ENCODE results near the gene CISH.

CISH gene

DNA sequence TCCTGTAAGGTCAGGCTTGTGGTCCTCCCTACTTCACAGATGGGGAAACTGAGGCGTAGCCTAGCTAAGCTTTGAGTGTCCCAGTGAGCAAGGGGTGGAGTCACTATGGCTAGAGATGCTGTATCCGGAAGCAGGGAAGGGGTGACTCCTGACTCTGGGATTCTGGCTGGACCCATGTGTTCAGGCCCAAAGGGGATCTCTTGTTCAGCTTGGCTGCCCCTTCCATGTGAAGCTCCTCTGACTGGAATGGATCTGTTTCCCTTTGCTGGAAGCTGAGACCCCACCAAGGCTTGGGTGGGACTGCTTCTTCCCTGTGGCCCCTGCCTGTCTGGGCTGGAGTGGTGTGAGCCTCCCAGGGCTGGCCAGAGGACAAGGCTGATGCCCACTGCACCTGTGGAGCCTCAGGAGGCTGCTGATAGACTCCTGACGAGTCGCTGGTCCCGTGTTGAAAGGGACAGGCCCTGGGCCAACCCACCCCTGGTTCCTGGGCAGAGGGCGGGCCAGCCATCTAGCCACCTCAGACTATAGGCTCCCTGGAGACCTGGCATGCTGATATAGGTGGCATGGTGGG is 6.4 kb upstream of the CISH start:
- TF ChIP-seq, protein P1, sequence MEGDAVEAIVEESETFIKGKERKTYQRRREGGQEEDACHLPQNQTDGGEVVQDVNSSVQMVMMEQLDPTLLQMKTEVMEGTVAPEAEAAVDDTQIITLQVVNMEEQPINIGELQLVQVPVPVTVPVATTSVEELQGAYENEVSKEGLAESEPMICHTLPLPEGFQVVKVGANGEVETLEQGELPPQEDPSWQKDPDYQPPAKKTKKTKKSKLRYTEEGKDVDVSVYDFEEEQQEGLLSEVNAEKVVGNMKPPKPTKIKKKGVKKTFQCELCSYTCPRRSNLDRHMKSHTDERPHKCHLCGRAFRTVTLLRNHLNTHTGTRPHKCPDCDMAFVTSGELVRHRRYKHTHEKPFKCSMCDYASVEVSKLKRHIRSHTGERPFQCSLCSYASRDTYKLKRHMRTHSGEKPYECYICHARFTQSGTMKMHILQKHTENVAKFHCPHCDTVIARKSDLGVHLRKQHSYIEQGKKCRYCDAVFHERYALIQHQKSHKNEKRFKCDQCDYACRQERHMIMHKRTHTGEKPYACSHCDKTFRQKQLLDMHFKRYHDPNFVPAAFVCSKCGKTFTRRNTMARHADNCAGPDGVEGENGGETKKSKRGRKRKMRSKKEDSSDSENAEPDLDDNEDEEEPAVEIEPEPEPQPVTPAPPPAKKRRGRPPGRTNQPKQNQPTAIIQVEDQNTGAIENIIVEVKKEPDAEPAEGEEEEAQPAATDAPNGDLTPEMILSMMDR (conservative IDR thresholded peaks at IDR 0.05) = no peak
- peak overlapping the region; percentile 96 for H3K27ac ChIP-seq

DNA sequence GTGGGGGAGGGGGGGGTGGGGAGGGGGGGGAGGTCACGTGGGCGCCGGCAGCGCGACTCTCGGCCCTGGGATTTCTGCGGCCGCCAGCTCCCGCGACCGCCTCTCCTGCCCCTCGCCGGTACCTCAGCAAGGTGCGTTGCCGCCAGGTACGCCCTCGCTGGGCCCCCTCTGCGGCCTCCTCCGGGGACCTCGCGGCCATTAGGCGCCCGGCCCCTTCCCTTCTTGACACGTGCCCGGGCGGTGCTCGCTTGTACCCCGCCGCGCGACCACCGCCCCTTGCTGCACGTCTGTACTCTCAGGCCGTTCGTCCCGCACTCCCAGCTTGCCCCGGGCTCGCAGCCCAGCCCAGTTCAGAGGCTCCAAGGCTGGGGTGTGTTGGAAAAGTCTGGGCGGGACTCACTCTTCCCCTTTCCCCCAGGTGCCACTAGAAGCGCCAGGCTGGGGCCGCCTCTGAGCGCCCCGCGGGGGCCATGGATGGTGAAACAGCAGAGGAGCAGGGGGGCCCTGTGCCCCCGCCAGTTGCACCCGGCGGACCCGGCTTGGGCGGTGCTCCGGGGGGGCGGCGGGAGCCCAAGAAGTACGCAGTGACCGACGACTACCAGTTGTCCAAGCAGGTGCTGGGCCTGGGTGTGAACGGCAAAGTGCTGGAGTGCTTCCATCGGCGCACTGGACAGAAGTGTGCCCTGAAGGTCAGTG is 5.7 kb upstream of the CISH start, which contains the start of gene MAPKAPK3:
MAPKAPK3 (plus strand) TSS at position 56 of the 696 bp plus-strand sequence; CDS start at position 471, 415 bp downstream.
- TF ChIP-seq, protein P1 (conservative IDR thresholded peaks at IDR 0.05) = no peak
- peak within 1 kb of the TSS; percentile 96 for H3K27ac ChIP-seq

DNA sequence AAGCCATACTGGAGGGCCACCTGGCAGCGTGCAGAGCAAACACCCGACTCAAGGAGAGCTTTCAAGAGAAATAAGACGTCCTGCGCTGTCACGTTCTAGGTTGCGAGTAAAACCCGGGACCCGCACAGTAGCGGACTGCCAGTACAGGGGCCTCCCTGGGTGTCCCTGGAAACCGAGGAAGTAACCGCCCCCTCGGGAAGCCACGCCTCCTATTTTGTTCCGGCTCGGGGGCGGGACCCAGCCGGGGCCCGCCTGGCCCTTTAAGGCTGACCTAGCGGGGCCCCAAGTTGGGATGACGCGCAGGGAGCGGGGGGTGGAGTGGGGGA is 5.2 kb upstream of the CISH start:
- TF ChIP-seq, protein P1 (conservative IDR thresholded peaks at IDR 0.05) = no peak
- peak overlapping the region; percentile 96 for H3K27ac ChIP-seq

DNA sequence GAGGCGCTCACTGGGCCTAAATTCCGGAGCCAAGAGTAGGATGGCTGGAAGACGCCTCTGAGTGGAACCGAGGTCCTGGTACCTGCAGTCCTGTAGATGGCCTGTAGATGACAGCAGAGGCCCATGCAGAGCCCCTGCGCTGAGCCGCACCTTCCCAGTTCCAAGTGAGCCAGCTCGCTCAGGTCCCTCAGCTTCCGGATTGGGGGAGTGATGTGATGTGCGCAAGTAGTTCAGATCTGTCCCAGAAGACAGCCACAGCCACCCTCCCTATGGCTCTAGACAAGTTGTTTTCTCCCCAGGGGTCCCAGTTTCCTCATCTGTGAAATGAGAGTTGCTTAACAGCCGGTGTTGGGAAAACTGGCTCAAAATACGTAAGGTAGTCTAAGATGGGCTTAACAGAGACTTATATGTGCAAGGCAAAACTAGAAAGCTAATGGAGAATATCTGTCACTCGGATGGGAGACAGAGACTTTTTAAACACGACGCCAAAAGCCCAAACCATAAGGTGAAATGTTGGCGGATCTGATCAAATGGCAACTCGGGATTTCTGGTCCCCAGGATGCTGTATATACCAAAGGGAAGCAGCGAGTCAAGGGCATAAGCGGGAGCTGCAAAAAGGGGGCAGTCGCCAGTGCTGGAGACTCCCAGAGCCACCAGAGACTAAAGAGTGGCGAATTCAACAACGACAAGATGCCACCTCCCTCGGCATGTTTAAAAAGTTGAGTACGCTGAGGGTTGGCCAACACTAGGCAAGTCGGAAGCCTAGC is 4.6 kb upstream of the CISH start:
- H3K27ac ChIP-seq = peak overlapping the region; percentile 96
- TF ChIP-seq, protein P1 (conservative IDR thresholded peaks at IDR 0.05) = peak; percentile 100

GRCh38 chr3:50615190-50615589 is 3.6 kb upstream of the CISH start:
- TF ChIP-seq, protein P1 (conservative IDR thresholded peaks at IDR 0.05) = no peak
- no peak overlapping the region for H3K27ac ChIP-seq

DNA sequence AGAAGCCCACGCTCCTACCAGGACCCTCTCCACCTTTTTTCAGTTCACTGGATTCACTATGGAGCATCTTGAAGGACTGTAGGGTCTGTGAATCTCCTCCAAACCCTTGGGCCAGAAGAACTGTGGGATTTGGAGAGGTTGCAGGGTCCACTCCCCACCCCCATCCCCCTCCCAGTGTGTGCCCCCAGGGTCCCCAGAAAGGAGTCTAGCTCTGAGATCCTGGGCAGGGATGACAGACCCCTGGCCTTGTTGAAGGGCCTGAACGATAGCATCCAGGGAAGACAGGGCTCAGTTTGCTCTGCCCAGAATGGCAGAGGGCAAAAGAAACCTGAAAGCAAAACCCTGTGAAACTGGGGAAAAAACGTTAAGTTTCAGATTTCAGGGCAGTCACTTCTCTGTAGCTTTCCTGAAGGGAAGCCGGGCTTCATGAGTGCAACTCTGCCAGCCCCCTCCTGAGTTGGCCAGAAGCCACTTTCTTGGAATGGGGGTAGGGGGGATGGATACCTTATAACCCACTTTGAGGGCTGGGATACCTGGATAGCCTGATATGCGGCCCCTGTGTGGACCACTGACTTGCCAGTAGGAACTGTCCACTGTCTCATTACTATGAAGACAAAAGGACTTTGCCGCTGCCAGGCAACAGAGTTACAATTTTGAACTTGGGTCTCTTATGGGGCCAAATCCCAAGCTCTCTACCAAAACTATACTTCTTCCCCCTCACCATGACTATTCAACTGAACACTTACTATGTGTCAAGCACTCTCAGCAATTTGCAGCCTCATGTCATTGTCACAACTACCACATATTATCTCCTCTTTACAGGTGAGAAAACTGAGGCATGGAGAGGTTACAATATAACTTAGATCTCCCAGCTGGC is 1.6 kb upstream of the CISH start:
- H3K27ac ChIP-seq = no peak overlapping the region
- TF ChIP-seq, protein P1 (conservative IDR thresholded peaks at IDR 0.05) = no peak

Measured in VCaP (cell line).